ELR (cell line): ENCODE data around the gene RBMS3.

ENCODE experiments used
- DNase-seq: peaks from one replicate; pipeline ENCODE4 v3.0.0-alpha.2; 2015; ENCODE audit warnings: low read depth

RBMS3 gene

DNA sequence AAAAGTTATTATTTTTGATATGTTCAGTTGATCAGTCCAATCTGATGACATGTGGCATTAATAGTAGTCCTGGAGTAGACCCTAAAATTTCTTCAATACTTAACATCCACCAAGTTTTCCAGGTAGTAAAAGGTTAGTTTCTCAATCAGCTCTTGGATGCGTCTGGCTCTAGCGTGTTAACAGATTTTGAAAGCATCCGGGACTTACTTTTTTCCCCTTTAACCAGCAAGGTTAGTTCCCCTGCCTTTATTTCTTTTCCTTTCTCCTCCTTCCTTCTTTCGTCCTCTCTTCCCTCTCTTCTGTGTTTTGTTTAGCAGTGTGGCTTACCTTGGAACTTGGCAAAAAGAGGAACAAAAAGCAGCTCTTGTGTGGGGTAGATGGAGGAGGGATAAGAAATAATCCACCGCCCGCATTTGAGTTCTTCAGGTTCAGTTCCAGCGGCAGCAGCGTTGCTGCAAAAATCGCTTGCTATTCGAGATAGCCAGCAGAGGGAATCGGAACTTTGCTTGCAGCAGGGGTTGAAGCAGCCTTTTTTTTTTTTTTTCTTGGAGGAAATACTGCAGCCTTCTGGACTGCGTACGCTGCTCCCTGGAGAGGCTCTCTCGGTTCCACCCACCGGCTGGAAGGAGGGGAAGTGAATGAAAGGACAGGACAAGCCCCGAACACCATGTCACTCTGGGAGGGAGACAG lies at the start of gene RBMS3:
Gene RBMS3, plus strand, starts transcription at position 668 of the 690 bp plus-strand sequence.
- peak; percentile 96 for DNase-seq

DNA sequence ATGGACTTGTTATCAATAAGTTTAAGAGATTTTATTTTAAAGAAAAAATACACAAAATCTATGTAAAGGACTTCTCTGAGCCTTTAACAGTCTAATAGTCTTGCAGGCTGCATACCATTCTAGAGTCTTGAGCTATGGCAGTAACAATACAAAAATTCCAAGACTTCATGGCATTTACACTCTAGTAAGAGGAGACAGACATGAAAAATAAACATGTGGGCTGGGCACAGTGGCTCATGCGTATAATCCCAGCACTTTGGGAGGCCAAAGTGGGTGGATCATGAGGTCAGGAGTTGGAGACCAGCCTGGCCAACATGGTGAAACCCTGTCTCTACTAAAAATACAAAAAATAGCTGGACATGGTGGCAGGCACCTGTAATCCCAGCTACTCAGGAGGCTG lies 47.7 kb upstream of the RBMS3 start:
- peak; percentile 55 for DNase-seq

DNA sequence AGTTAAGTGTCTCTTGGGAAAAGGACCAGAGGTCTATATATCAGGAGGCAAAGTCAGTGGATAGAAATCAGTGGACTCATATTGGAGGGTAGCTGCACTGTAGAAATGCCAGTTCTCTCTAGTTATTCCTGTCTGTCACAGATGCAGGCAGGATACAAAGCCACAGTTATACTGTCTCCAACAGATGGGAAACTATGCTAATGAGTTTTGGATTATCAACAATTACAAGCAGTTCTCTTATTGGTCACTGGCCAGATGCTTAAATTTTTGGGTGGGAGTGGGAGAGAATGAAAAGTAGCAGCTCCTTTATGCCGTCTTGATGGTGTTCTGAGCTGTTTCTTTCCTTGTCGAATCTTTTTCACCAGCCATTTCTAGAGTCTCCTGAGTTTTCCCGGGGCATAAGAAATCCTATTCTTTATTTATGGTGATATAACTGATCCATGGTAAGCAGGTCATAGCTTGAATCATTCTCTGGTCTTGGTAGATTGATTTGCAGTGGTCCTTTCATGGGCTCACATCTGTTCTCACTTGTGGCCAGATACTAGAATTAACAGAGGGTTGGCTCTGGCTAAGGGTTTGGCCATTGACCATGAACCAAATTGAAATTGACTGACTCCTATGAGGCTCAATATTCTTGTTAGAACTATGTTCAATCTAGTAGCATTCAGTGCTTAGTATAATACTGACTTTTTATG lies 44.6 kb upstream of the RBMS3 start:
- no peak for DNase-seq

DNA sequence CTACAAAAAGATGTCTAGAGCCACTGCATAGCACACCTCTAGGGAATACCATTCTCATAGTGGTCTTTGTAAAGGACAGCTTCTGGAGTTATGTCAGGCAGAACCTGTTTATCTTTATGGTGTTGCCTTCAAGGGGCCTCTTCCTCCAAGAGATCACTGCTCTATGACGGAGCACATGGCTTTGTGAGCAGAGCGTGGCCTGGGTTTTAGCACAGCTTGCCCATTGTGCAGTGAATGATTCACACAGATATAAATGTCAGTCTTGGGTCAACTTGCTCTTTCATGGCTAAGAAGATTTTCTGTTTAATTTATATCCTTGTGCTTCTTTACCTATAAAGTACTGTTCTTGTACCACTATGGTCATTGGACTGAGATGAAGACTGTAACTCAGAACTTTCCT lies 41.5 kb upstream of the RBMS3 start:
- peak; percentile 17 for DNase-seq

DNA sequence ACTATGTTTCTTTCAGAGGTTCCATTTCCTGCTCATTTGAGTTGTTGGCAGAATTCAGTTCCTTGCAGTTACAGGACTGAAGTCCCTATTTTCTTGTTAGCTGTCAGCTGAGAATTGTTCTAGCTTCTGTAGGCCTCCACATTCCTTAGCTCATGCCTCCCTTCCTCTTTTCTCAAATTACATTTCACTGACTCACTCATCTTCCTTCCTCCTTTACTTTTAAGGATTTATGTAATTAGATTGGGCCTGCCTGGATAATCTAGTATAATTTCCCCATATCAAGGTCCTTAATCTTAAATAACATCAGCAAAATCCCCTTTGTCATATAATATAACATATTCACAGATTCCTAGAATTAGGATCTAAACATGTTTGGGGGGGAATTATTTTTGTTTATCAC lies 40.6 kb upstream of the RBMS3 start:
- peak; percentile 81 for DNase-seq

DNA sequence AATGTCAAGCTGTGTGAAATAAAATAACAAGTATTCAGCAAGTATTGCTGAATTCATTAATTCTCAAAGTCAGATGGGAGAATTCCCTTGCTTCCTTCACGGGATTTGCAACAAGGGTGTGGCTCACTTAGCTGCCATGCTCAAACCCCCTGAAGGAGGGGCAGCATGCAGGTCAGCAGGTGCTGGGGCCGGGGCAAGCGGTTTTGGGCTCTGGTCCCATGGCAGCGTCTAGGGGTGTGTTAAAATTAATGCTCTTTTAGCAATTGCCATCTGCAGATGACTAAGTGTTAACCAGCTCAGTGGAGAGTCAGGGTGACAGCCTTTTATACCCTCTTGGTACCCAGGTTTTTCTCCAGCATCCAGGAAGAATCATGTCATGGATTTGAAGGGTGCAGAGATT lies 40.0 kb upstream of the RBMS3 start:
- DNase-seq, result no peak

DNA sequence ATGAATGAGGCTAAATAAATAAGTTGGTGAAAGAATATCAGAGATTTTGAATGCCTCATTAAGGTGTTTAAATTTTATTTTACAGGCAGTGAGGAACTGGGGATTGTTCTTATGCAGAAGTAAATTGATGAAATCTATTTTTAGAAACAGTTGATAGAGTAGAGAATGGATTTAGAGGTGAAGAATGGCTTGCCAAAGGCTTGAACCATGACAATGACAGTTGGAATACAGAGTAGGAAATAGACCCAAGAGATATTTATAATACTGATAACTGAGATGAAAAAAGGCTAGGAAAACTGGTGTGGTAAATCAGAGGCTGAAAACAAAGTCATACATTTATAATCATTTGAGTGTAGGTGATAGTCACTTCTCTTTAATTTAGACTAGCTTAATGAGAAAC lies 39.0 kb upstream of the RBMS3 start:
- DNase-seq, result no peak

DNA sequence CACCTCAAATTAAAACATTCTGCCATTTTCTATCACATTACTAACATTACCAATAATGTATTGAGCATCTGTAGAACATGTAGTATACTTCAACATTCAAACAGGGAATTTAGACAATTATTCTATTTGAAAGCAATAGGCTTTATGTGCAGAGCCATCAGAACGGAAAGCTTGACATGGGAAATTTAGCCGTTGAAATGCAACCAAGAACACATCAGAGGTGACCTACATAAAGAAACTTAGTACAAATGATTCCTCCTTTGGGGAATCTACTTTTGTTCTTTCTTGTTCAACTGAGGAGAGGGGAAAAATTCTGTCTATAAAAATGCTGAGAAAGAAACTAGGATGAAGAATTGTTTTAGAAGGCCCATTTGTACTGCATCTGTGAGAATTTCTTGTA lies 38.6 kb upstream of the RBMS3 start:
- no peak for DNase-seq

DNA sequence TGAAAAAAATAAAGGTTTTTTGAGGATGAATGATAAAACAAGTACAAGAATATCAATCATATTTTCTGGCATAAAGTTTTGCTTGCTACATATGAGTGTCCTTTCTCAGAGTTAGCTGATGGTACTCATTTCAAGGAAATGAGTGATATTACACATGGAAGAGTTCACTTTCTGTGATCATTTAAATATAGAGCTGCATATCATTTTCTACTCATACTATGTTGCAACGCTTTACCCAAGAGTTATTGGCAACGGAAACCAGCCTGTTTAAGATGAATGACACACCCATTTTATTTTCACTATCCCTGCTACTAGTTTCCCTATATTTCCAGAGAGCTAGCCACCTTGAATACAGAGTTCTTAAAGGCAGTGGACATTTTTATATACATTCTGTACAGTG lies 35.4 kb upstream of the RBMS3 start:
- peak; percentile 19 for DNase-seq

DNA sequence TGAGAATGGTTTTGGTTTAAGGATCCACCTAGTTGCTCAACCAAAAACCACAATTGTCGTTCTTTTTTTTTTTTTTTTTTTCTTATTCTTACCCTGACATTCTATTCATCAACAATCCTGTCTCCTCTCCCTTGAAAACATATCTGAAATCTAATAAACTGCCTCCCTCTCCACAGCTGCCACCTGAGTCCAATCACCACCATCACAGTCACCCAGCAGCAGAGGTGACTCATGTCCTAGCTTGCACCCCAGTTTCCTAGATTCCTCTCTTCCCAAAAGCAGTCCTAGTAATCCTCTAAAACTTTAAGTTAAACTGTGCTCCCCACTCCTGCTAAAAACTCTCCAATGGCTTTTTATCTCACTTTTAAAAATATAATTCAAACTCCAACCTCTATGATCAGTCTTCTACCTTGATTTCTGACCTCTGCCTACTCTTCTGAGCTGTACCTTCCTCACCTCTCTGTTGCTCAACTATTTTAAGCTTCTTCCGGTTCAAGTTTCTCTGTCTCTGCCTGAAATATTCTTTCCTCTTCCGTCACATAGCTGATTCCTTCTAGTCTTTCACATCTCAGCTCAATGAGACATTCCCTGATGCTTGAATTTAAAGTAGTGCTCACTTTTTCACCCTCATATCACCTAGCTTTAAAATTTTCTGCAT lies 33.7 kb upstream of the RBMS3 start:
- peak; percentile 3 for DNase-seq

DNA sequence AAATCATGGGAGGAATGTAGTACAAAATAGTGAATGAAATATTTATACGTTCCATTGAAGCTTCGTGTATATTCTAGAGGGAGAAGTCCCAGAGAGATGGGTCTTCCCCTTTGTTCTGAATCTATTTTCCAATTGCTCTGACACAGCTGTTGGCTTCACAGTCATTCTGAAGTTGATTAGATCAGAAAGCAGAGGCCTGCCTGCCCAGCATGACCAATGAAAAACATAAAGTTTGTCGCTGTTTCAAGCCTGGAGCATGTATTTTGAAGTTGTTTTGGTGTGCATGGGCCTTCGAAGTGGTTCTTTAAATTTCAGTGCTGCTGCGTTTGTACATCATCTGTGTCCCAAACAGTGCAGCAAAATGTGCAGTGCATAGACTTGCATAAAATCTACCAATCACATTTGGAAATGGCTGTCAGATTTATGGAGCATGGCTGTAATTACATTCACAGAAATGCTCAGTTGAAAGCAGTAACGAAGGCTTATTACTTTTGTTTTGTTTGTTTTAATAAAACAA lies 31.0 kb upstream of the RBMS3 start:
- DNase-seq, result no peak

DNA sequence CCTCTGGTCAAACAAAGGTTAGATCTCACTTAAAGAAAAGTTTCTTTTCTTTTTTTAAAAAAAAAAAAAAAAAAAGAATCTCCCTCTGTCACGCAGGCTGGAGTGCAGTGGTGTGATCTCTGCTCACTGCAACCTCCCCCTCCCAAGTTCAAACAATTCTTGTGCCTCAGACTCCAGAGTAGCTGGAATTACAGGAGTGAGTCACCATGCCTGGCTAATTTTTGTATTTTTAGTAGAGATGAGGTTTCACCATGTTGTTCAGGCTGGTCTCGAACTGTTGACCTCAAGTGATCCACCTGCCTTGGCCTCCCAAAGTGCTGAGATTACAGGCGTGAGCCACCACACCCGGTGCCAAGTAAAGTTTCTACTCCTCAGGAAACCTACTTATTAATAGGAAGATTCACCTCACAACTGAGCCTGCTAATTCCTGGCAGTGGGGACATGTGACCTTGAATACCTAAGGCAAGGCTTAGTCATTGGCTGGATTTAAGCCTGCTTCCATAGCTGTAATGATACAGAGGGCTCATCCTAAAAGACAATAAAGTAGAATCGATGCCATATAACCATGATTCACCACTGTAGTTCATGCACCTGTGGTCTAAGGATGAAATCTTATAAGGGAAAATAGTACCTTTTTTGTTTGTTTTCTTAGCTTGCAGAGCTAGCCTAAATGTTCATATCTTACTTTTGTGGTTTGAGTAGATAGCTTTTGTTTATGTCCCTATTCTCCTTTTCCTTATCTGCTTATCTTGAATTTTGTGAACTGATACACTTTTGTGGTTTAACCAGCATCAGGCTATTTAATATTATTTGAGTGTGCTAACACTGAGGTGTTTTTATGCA lies 24.8 kb upstream of the RBMS3 start:
- DNase-seq, result peak; percentile 40

DNA sequence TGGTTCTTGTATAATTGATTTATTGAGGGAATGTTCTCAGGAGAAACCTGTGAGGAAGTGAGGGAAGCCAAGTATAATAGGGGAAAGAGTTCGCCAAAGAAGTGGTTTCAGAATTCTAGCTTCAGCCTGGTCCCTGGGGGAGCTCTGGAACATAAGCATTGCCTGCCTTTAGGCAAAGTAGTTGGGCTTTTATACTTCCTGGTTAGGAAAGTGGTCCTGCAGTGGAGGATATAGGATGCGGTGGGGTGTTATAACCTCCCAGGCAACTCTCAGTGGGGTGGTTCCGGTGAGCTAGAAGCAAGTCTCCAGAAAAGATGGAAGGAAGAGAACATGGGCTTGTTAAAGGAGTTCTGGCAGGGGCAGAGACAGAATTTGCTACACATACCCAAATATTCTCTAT lies 22.7 kb upstream of the RBMS3 start:
- no peak for DNase-seq

DNA sequence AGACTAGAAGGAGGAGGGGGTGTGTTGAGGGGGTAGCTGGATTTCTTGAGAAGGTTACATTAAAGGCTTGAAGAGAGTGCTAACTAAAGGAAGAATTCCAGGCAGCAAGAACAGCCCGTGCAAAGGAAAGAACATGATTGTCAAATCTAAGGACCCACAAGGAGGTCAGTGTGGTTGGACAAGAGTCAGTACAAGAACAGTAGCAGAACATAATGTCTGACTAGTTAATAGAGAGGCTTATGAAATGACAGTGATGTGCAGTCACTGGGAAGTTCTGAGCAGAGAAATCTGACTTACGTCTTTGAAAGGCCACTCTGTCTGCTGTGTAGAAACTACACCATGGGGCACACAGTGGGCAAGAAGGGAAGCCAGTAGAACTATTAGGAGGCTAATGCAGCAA lies 19.8 kb upstream of the RBMS3 start:
- DNase-seq, result no peak

DNA sequence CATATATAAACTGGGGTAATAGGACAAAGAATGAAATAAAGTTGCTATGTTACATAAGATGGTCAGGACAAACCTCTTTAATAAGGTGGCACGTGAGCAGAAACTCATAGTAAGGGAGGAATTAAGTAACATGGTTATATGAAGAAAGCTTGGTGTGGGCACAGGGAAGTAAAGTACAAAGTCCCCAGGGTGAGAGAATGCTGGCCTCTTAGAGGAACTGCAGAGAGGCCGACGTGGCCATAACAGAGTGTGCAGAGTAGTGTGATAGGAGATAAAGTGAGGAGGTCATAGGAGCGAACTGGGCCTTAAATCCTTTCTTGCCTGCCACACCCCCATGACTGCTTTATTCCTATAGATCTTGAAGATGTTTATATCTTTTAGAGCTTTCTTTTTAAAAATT lies 17.4 kb upstream of the RBMS3 start:
- no peak for DNase-seq

DNA sequence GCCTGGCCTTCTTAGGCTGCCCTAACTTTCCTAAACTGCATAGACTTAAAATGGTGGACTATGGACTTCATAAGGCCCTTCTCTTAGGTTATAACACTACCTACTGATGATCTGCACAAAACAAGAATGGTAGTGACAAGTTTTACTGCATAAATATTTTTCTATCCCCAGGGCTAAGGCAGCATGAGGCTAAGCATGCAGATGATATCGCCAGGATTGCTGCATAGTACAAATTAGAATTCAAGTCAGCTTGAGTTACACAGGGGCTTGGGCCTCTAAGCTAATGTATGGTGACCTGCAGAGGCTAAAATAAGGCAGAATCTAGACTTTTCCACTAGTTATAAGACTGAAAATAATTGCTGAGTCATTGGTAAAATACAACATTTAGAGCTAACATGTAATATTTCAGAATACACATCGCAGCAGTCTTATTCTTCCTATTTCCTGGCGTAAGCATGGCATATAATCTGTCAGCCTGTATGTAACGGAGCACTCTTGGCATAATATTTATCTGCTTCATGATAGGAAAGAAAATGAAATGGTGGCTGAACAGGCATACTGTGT lies 15.3 kb upstream of the RBMS3 start:
- DNase-seq, result no peak

DNA sequence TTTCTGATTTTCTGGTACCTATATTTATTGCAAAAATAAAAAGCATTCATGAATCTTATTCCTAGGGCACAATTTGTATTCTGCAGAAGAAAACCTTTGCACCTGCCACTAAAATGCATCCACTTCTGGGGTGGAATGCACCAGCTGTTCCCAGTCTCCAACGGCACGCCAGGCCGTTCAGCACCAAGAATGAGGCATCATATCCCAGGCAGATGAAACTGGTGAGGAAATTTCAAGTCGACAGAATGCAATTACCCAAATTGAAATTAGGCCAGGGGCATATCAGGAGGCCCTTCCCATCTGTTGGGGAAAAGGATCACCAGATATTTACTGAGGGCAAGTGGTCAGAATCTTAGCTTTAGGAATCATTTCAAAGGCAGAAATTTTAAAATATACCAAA lies 13.6 kb upstream of the RBMS3 start:
- DNase-seq, result no peak

DNA sequence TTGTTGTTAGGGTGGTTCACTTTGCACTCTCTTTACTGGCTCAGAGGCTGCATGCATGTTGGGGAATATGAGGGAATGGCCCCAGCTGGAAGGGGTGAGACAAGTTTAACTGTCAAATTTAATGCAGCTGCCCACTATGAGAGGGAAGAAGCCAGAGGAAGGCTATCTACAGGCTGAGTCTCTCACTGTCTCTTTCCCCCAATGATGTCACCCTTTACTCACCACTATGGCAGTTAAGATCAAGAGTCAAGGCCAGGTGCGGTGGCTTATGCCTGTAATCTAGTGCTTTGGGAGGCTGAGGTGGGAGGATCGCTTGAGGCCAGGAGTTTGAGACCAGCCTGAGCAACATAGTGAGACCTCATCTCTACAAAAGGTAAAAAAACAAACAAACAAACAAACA lies 12.2 kb upstream of the RBMS3 start:
- DNase-seq, result peak; percentile 38

DNA sequence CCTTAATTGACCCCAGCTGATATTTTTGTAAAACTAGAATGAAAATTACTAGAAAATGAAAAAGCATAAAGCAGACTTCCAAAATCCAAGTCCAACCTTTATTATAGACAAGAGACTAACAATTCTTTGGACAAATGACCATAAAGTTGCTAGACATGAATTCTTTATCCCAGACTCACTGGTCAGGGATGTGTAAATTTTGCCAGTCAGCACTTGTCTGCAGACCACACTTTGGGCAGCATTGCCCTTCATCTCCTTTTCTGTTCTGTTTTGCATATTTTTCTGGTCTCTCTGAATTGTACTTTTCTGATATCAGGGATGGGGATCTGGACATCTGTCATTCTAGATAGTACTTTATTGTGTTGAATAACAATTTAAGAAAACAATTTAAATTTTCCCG lies 10.1 kb upstream of the RBMS3 start:
- DNase-seq, result no peak

DNA sequence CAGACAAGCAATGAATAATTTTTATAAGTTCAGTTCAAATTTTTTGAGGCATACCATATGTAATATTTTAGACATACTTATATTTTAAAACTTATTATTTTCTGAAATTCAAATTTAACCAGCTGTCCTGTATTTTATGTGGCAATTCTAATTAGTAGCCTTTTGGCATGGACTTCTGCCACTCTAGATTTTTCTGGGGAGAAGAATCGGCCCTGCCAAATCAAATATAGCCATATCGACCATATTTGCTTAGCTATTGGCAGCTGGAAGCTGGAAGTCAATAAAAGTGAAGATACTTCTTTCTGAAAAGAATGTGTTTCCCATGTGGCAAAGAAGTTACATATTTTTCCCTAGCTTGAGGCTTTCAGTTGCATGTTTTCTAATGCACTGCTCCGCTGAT lies 9.4 kb upstream of the RBMS3 start:
- DNase-seq, result no peak

DNA sequence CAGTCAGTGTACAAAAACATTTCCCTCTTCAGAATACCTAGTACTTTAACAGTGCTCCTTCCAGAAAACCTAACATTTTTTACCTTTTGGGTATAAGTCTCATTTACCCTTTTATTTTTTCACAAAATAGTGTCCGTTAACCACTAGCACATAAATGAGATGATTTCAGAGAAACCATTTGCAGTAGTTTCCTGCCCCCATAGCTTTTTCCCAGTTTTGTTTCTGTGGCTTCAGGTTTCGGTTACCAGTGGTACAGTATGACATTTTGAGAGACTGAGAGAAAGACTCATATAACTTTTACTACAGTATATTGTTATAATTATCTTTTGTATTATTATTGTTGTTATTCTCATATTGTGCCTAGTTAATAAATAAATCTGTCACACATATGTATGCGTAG lies 6.2 kb upstream of the RBMS3 start:
- no peak for DNase-seq

DNA sequence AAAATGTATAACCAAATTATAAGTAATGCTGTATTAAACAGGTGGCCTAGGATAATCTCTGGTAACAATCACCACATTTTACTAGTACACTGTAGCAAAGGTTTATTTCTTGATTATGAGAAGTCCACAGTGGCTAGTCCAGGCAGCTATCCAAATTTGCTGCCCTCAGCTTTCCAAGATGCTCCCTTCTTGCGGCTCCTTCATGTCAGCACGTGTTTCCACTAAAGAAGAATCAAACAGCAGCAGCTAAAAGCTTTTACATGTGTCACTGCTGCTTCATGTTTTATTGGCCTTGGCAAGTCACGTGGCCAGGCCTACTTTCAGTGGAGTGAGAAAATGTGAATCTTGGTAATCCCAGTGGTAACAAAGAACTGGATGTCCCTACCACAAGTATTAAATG lies 5.6 kb upstream of the RBMS3 start:
- DNase-seq, result no peak
